OCI-LY3 (cell line): Measurements from ENCODE around the gene IQGAP2.

Source experiments
- CTCF ChIP-seq: fragments of 200-600, 300-600 bp; sonication (generic); IDR thresholded peaks from 2 replicates; pipeline ENCODE4 v1.5.1; 2014; ENCODE audit warnings: antibody characterized with exemption, low read length, low read depth
- EZH2phosphoT487 ChIP-seq: fragments of 200-600 bp; shearing (Covaris generic); IDR thresholded peaks from 2 replicates; pipeline ENCODE4 v1.6.1; 2018; ENCODE audit warnings: antibody characterized with exemption, mixed run types, low read depth

GRCh38 chr5:76477571-76477970 is 74.5 kb downstream of the IQGAP2 start:
- TF ChIP-seq CTCF, result no peak
- no peak for TF ChIP-seq EZH2phosphoT487
